ENCODE data around the gene SPATA33. TPM values are rescaled to one million over a fixed set of nuclear protein-coding genes. Genes with fewer than 3 reads are reported as not detected.
"Not testable (repeated sequence)": the region's sequence is repeated elsewhere in the genome, so short reads cannot be mapped to it uniquely, and the experiment has no call there.

Gene SPATA33
- total RNA-seq, 5 donors from 2014 or later (not counting 1 experiment from before 2014, with no cell fraction given): 5.0 to 11.1 (median 8.1) TPM

GRCh38 chr16:89698717-89699116, 41.1 kb downstream of the SPATA33 start:
- no CpG with 5 or more reads among the region's 14 CpGs for WGBS (ENCODE audit: insufficient coverage)
- H3K9me3 Mint-ChIP-seq: not testable (repeated sequence)

GRCh38 chr16:89699629-89700099, 42.0 kb downstream of the SPATA33 start:
- not testable (repeated sequence) for H3K27me3 Mint-ChIP-seq; H3K9me3 Mint-ChIP-seq; DNase-seq; H3K4me3 ChIP-seq (ENCODE audit: control insufficient read depth in 1 of 2, extremely low read depth in 1 of 2, low read length in 1 of 2); H3K9me3 ChIP-seq; ATAC-seq (replicated peaks in 1 of 4); H3K36me3 Mint-ChIP-seq; H3K27me3 ChIP-seq (replicated peaks in 1 of 2; ENCODE audit: control insufficient read depth in 2 of 2, extremely low read depth in 1 of 2, insufficient read depth in 2 of 2, low read length in 1 of 2)
- 78% methylated on average over 14 of the region's 18 CpGs for WGBS (ENCODE audit: insufficient coverage)
- CTCF ChIA-PET: interaction anchor here (0.9 to 2.2 kb wide), 11 partner anchors 13 to 211 kb away, joined by 4 to 18 read pairs (median 6); partner anchors contain the start of genes CDK10 (in 1 of the 2) and TCF25 (in 1 of the 2)
- Histone ChIP-seq H3K27ac (ENCODE audit: low read length) (peak overlapping the region; percentile 86), H3K4me1 (ENCODE audit: control insufficient read depth in 1 of 2, extremely low read depth in 1 of 2, insufficient read depth in 2 of 2, low read length in 2 of 2) (peaks cover 4 to 51% of the 10 kb centered on the region in 2 experiments), H3K36me3 (ENCODE audit: control insufficient read depth in 2 of 2, extremely low read depth in 1 of 2, insufficient read depth in 1 of 2, low read length in 1 of 2) (peaks cover 4 to 17% of the 10 kb centered on the region in 2 donors)
- POLR2A ChIA-PET: interaction anchor here (0.6 to 0.8 kb wide), 2 partner anchors 24 to 111 kb away, joined by 3 to 5 read pairs; no protein-coding TSS in a partner anchor
- Mint-ChIP-seq H3K27ac (peak overlapping the region in 1 of 2 donors; percentile 43), H3K4me1 (peaks cover 5 to 37% (median 23%) of the 10 kb centered on the region in 3 donors), H3K4me3 (peak overlapping the region in 2 of 3 donors; percentile 69 to 77)

More at GRCh38 chr16:89698717-89699116, 41.1 kb downstream of the SPATA33 start:
- not testable (repeated sequence) for H3K9me3 ChIP-seq; H3K27ac ChIP-seq (ENCODE audit: low read length); H3K27me3 Mint-ChIP-seq; H3K4me3 ChIP-seq (ENCODE audit: control insufficient read depth in 1 of 2, extremely low read depth in 1 of 2, low read length in 1 of 2); DNase-seq; H3K27me3 ChIP-seq (replicated peaks in 1 of 2; ENCODE audit: control insufficient read depth in 2 of 2, extremely low read depth in 1 of 2, insufficient read depth in 2 of 2, low read length in 1 of 2); H3K4me3 Mint-ChIP-seq; ATAC-seq (replicated peaks in 1 of 4); H3K36me3 Mint-ChIP-seq
- ChIA-PET POLR2A (interaction anchor here in 1 of 2 donors (0.8 kb wide), 1 partner anchor 112 kb away, joined by 5 read pairs; no protein-coding TSS in a partner anchor), CTCF (interaction anchor here (0.5 to 2.2 kb wide), 4 partner anchors 37 to 173 kb away, joined by 3 to 15 read pairs (median 4); no protein-coding TSS in a partner anchor)
- H3K4me1 ChIP-seq (ENCODE audit: control insufficient read depth in 1 of 2, extremely low read depth in 1 of 2, insufficient read depth in 2 of 2, low read length in 2 of 2): peaks cover 4 to 51% of the 10 kb centered on the region in 2 experiments
- peak overlapping the region in 1 of 2 donors; percentile 22 for H3K27ac Mint-ChIP-seq
- H3K4me1 Mint-ChIP-seq: peaks cover 5 to 37% (median 23%) of the 10 kb centered on the region in 3 donors
- H3K36me3 ChIP-seq (ENCODE audit: control insufficient read depth in 2 of 2, extremely low read depth in 1 of 2, insufficient read depth in 1 of 2, low read length in 1 of 2): peaks cover 9 to 23% of the 10 kb centered on the region in 2 donors

GRCh38 chr16:89700100-89700648, 42.5 kb downstream of the SPATA33 start:
- Mint-ChIP-seq H3K27ac (peak overlapping the region; percentile 43 to 66), H3K27me3 (no peaks in the 10 kb centered on the region), H3K9me3 (no peaks in the 10 kb centered on the region), H3K36me3 (no peaks in the 10 kb centered on the region), H3K4me1 (peaks cover 5 to 36% (median 23%) of the 10 kb centered on the region in 3 donors), H3K4me3 (peak overlapping the region; percentile 63 to 77 (median 69))
- ChIA-PET CTCF (interaction anchor here (0.9 to 2.2 kb wide), 12 partner anchors 13 to 210 kb away, joined by 4 to 18 read pairs (median 6); partner anchors contain the start of genes CDK10 (in 1 of the 2) and TCF25 (in 1 of the 2)), POLR2A (no interaction called here)
- H3K4me3 ChIP-seq (ENCODE audit: control insufficient read depth in 1 of 2, extremely low read depth in 1 of 2, low read length in 1 of 2): peak overlapping the region; percentile 71
- no peaks in the 10 kb centered on the region for H3K9me3 ChIP-seq
- H3K4me1 ChIP-seq (ENCODE audit: control insufficient read depth in 1 of 2, extremely low read depth in 1 of 2, insufficient read depth in 2 of 2, low read length in 2 of 2): peaks cover 4 to 49% of the 10 kb centered on the region in 2 experiments
- H3K27me3 ChIP-seq (replicated peaks in 1 of 2; ENCODE audit: control insufficient read depth in 2 of 2, extremely low read depth in 1 of 2, insufficient read depth in 2 of 2, low read length in 1 of 2): peaks cover 0 to 2% of the 10 kb centered on the region in 2 experiments
- ATAC-seq (replicated peaks in 1 of 4): peak; percentile 10 to 38 (median 18)
- H3K27ac ChIP-seq (ENCODE audit: low read length): peak overlapping the region; percentile 86
- H3K36me3 ChIP-seq (ENCODE audit: control insufficient read depth in 2 of 2, extremely low read depth in 1 of 2, insufficient read depth in 1 of 2, low read length in 1 of 2): peaks cover 4 to 14% of the 10 kb centered on the region in 2 donors
- WGBS (ENCODE audit: insufficient coverage): 1% methylated on average over 30 of the region's 30 CpGs
- DNase-seq: peak; percentile 82 to 99 (median 93)

- peak overlapping the region; percentile 71 for H3K4me3 ChIP-seq (ENCODE audit: control insufficient read depth in 1 of 2, extremely low read depth in 1 of 2, low read length in 1 of 2)
- Mint-ChIP-seq H3K4me1 (peaks cover 9 to 32% (median 24%) of the 10 kb centered on the region in 3 donors), H3K4me3 (peak overlapping the region; percentile 73 to 80 (median 77)), H3K9me3 (no peaks in the 10 kb centered on the region), H3K36me3 (no peaks in the 10 kb centered on the region), H3K27ac (peak overlapping the region; percentile 43 to 74), H3K27me3 (no peaks in the 10 kb centered on the region)
- DNase-seq (peak in 33 of 35 experiments; percentile 29 to 81 (median 55)), ATAC-seq (replicated peaks in 1 of 4) (peak; percentile 13 to 21 (median 18))
- peaks cover 0 to 3% of the 10 kb centered on the region in 2 experiments for H3K27me3 ChIP-seq (replicated peaks in 1 of 2; ENCODE audit: control insufficient read depth in 2 of 2, extremely low read depth in 1 of 2, insufficient read depth in 2 of 2, low read length in 1 of 2)
- H3K27ac ChIP-seq (ENCODE audit: low read length): peak overlapping the region; percentile 86
- peaks cover 4 to 7% of the 10 kb centered on the region in 2 donors for H3K36me3 ChIP-seq (ENCODE audit: control insufficient read depth in 2 of 2, extremely low read depth in 1 of 2, insufficient read depth in 1 of 2, low read length in 1 of 2)
- ChIA-PET CTCF (interaction anchor here (0.6 to 2.2 kb wide), 17 partner anchors 14 to 392 kb away, joined by 3 to 18 read pairs (median 6); partner anchors contain the start of genes CDK10 (in 1 of the 2) and TCF25 (in 1 of the 2)), POLR2A (no interaction called here)
- H3K9me3 ChIP-seq: no peaks in the 10 kb centered on the region
- H3K4me1 ChIP-seq (ENCODE audit: control insufficient read depth in 1 of 2, extremely low read depth in 1 of 2, insufficient read depth in 2 of 2, low read length in 2 of 2): peaks cover 4 to 47% of the 10 kb centered on the region in 2 experiments
- 3% methylated on average over 68 of the region's 78 CpGs for WGBS (ENCODE audit: insufficient coverage)
These were observed 43.2 kb downstream of the SPATA33 start for GRCh38 chr16:89700649-89701424.

GRCh38 chr16:89701425-89702406, 44.1 kb downstream of the SPATA33 start, which contains the start of gene SPATA2L:
Gene SPATA2L (minus strand): TSS chr16:89701705. CDS start chr16:89701232, 473 bp downstream.
- H3K4me3 ChIP-seq (ENCODE audit: control insufficient read depth in 1 of 2, extremely low read depth in 1 of 2, low read length in 1 of 2): peak within 1 kb of the TSS; percentile 71
- peak; percentile 76 to 86 (median 82) for ATAC-seq (replicated peaks in 1 of 4)
- H3K36me3 ChIP-seq (ENCODE audit: control insufficient read depth in 2 of 2, extremely low read depth in 1 of 2, insufficient read depth in 1 of 2, low read length in 1 of 2): peaks cover 4 to 6% of the 10 kb centered on the region in 2 donors
- ChIA-PET CTCF (interaction anchor here (0.6 to 2.2 kb wide), 9 partner anchors 15 to 393 kb away, joined by 3 to 18 read pairs (median 6); partner anchors contain the start of genes CDK10 (in 1 of the 2) and TCF25 (in 1 of the 2)), POLR2A (no interaction called here)
- no peaks in the 10 kb centered on the region for H3K9me3 ChIP-seq
- Mint-ChIP-seq H3K27ac (peak within 1 kb of the TSS; percentile 78 to 87), H3K36me3 (no peaks in the 10 kb centered on the region), H3K4me1 (peaks cover 13 to 32% (median 20%) of the 10 kb centered on the region in 3 donors), H3K9me3 (no peaks in the 10 kb centered on the region), H3K4me3 (peak within 1 kb of the TSS; percentile 73 to 80 (median 77)), H3K27me3 (no peaks in the 10 kb centered on the region)
- peaks cover 4 to 45% of the 10 kb centered on the region in 2 experiments for H3K4me1 ChIP-seq (ENCODE audit: control insufficient read depth in 1 of 2, extremely low read depth in 1 of 2, insufficient read depth in 2 of 2, low read length in 2 of 2)
- H3K27me3 ChIP-seq (replicated peaks in 1 of 2; ENCODE audit: control insufficient read depth in 2 of 2, extremely low read depth in 1 of 2, insufficient read depth in 2 of 2, low read length in 1 of 2): peaks cover 0 to 3% of the 10 kb centered on the region in 2 experiments
- peak; percentile 89 to 98 (median 96) for DNase-seq
- peak within 1 kb of the TSS; percentile 86 for H3K27ac ChIP-seq (ENCODE audit: low read length)
- under 1% methylated on average over 73 of the region's 97 CpGs for WGBS (ENCODE audit: insufficient coverage)

Measured in T-cell (primary cell).